Right ventricle myocardium inferior (tissue), 1 donor: ENCODE data around the gene PRKAG2. TPM values are rescaled to one million over a fixed set of nuclear protein-coding genes. Genes with fewer than 3 reads are reported as not detected.
A peak's percentile ranks its signal among the peaks of the same experiment; 100 is the strongest.
"Not testable (repeated sequence)": the region's sequence is repeated elsewhere in the genome, so short reads cannot be mapped to it uniquely, and the experiment has no call there.

ENCODE experiments used
- ATAC-seq: fragments of 200-7000 bp; cut with Tn5 transposase; one replicate; pipeline ENCODE4 v1.9.1; 2020; ENCODE audit warnings: mild to moderate bottlenecking, moderate library complexity
- DNase-seq: peaks from one replicate; pipeline ENCODE4 v3.0.0; 2021; ENCODE audit errors: missing footprints
- intact Hi-C: fragments of 100-400 bp; cut with DNase I; formaldehyde crosslinking; loops from one replicate; pipeline ENCODE4 v1.11.0; 2022
- total RNA-seq: library from RNA; stranded (reverse); fragmentation: NEBNext Ultra II Directional; extraction: Animal tissue kit (Norgen Biotek cat#: 25700); gene quantifications from one replicate; pipeline ENCODE4 v1.2.1, GENCODE V29; 2021
- donor health status: DM: no; HTN: yes; CAD: no; lungs with severe emphysema.

PRKAG2 gene
- total RNA-seq, 1 donor from 2014 or later = 122 TPM

DNA sequence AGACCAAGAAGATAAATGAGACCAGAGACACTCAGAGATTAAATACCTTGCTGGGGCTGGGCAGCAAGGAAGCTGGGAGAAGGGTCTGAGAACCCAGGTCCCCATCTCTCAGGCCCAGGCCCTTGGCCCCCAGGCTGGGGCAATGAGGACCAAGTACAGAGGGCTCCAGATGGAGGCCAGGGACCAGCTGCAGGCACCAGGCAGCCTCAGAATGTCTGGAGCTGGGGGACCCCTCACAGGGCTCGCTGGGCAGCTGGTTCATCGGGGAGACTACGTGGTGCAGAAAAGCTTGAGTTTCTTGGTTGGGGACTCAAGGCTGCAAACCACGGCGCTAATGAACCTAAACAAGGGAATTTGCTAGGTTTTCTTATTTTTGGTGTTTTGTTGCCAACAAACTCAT, 75.6 kb downstream of the PRKAG2 start:
- no peak for DNase-seq
- intact Hi-C loops = no loop called here
- ATAC-seq = no peak

DNA sequence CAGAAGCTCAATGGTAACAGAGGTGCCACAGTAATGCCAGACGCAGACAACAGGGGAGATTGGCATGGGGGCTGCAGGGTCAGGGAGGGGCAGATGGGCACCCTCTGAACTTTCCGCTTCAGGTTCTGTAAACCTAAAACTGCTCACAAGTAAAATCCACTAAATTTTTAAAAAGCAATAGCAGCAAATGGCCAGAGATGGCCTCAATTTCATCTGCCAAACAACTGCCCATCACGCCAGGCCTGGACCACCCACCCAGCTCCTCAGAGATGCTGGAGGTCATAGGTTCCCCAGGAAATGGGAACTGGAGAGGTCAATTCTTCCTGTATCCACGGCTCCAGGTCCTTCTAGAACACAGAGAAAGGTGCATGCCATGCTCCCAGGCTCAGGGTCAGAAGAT, 76.1 kb downstream of the PRKAG2 start:
- ATAC-seq (no peak), DNase-seq (no peak)
- intact Hi-C loops = no loop called here

DNA sequence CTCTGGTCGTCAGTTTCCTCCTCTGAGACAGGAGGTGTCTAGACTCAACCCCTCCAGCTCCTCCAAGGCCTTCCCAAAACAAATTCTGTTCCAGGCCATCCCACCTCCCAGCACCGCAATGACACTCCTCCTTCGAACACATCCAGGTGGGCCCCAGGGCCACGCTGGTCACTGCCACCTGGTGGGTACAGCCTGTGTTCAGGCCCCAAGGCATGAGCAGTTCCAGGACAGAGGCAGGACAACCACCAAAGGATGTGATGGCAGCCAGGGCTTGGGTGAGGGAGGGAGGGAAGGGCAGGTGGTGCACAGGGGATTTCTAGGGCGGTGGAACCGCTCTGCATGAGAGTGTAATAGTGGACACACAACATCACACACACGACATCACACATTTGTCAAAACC, 76.5 kb downstream of the PRKAG2 start:
- intact Hi-C loops = no loop called here
- DNase-seq (no peak), ATAC-seq (no peak)

DNA sequence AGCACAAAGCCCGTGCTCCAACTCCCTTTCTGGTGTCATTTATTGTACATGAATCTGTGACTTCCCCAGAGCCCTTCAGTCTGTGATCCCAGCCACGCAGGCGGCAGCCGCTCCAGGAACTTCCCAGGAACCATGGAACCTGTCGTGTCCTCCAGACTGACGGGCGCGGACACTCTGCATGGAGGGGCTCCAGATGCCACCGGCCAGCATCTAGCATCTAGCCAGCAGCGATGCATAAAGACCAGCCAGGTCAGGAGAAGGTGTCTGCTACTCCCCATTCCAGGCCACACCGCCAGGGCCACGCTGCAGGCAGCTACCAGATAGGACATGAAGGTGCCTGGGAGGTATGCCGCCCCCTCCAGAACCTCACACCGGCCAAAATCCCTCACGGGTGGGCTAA, 77.4 kb downstream of the PRKAG2 start:
- ATAC-seq = no peak
- DNase-seq = no peak
- intact Hi-C loops = no loop called here

DNA sequence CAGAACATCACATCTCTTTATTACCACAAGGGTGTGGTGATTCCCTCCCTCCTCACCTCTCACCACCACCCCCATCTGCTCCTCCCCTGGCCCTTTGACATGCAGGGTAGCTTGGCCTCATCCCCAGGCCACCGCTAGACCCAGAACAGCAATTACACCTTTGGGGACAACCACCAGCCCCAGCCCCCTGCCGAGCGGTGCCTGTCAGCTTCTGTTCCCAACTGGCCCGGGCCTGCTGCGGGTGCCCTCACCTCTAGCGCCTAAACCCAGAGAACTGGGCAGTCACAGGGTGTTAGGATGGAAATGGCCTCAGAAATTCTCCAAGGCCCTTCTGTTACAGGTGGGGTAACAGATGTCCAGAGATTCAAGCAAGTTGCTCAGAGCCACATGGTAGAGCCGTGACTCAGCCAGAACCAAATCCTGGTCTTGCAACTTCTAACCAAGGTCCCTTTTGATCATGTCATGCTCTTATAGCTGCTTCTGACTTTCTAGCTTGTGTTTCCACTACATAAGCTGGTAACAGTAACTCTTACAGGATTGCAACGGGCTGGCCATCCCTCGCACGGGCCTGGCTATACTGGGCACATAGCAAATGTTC, 78.0 kb downstream of the PRKAG2 start:
- DNase-seq (no peak), ATAC-seq (no peak)
- intact Hi-C loops = no loop called here

DNA sequence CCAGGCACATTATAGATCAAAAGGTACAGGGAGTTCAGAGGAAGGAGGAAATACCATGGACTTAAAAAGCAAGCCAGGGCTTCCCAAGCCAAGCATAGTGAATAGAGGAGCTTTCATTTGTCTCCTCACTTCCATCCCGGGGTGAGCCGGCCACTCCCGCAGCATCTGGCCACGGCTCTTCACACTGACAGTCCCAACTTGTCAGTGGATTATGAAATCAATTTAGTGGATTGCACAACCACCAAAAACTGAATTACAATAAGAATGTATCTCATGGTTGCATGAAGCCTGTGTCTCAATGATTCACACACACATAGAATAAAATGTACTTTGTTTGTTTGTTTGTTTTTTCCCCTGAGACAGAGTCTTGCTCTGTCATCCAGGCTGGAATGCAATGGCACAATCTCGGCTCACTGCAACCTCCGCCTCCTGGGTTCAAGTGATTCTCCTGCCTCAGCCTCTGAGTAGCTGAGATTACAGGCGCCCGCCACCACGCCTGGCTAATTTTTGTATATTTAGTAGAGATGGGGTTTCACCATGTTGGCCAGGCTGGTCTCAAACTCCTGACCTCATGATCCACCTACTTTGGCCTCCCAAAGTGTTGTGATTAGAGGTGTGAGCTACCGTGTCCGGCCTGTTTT, 79.1 kb downstream of the PRKAG2 start:
- DNase-seq = peak; percentile 88
- intact Hi-C loops = not testable (repeated sequence)
- peak; percentile 86 for ATAC-seq

DNA sequence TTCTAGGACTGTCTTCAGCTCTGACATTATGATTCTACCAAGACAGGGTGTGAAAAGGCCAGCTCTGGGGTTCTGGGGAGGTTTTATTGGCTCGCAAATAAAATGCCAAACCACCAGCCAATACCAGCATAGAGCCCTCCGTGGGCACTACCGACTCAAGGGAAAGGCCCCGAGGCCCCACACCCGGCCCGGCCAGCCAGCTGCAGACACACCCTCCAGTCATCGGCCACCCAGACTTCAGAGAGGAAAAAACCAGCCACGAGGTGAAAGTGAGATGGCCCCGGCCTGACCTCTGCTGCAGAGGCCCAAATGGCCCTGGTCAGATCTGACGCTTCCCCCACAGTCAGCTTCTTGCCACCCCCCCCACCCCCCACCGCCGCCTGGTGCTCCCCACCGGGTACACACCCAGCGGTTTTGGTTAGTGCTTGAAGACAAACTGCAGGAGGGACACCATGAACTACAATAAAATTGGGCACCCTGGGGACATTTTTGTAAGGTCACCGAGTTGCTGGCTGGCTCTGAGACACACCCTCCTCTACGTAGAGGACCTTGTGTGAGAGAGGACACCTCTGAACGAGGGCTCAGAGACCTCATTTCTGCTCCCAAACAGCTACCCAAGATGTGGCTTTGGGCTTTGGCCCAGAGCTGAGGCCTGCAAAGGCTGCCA, 79.9 kb downstream of the PRKAG2 start:
- ATAC-seq = peak; percentile 14
- DNase-seq = no peak
- intact Hi-C loops = no loop called here

DNA sequence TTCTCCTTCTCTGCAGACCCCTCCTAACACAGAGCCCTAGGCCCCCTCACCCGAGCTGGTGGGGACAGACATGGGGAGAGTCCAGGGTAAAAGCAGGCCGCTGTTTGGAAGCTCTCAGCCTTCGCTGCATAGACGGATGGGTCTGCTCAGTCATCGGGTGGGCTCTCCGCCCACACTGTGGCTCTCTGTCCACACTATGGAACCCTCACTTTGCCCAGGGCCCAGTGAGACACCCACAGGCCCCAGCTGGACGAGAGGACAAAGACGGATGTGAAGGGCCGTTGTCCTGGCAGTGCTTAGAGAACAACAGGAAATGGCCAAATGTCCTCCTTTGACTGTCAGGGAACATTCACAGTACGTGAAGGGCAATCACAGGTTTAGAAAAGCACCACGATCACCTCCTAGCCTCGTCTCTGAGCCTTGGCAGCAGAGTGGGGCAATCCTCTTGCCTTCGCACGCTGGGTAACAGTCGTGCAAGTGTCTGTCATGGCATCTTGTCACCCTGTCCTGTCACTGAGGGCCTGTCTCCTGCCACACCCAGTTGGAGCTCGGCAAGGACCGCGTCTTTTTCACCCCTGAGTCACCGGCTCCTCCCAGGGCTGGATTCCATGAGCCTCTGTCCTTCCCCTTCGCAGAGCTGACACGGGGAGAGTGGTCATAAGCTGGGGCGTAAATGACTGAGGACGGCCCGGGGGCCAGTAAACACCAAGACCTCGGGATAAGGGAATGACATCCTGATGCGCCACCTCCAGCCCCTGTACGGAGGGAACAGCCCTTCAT, 80.6 kb downstream of the PRKAG2 start:
- ATAC-seq = no peak
- intact Hi-C loops = no loop called here
- DNase-seq = peak; percentile 79

DNA sequence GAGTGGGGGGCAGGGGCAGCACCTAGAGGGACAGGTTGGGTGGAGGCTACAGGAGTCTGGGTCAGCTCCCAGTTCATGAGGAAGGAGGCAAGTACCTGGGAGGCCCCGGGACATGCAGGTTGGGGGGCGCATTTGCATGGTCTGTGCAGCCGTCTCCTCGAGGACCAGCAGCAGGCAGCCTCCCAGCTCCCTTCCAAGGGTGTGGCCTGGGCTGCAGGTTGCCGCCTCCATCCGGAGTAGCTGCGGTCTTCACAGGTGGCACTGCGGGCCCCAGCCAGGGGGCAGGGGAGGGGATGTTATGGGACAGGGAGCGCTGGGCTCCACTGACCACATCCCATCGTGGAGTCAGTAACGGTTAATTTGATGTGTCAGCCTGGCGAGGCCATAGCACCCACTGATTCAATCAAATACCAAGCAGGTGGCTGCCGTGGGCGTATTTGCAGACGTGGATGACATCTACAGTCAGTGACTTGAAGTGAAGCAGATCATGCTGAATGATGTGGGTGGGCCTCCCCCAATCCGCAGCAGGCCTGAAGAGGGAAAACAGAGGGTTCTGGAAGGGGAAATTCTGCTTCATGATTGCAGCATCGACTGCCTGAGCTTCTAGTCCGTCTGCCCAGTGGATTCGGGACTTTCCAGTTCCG, 81.6 kb downstream of the PRKAG2 start:
- intact Hi-C loops = no loop called here
- no peak for DNase-seq
- no peak for ATAC-seq

DNA sequence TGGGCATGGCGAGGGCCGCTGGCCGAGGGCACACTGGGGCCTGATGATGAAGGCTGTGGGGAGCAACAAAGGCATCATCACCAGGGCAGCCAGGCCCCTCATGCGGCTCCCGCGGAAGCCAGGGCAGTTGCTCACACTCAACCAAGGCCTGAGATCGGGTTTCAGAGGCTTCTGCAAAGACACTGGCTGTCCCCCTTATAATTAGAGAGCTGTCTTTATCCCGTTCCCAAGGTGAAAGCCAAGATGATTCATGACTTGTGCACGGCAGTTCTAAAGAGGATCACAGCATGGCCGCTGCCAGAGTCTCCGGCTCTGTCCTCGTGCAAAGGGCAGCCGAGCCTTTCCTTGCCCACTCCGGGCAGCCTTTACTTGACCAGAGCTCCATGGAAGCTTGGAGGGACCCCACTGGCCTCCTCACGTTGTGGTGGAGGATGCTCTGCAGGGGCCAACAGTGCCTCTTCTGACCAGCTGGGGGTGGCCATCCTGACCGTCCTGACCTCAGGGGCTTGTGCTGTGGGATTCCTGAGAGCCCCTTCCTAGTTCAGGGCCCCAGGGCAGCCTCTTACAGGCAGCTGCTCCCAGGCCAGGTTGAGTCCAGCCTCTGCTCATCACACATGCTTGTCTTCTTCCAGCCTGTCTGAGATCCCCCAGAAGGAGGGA, 82.3 kb downstream of the PRKAG2 start:
- no peak for DNase-seq
- no peak for ATAC-seq
- intact Hi-C loops = no loop called here

DNA sequence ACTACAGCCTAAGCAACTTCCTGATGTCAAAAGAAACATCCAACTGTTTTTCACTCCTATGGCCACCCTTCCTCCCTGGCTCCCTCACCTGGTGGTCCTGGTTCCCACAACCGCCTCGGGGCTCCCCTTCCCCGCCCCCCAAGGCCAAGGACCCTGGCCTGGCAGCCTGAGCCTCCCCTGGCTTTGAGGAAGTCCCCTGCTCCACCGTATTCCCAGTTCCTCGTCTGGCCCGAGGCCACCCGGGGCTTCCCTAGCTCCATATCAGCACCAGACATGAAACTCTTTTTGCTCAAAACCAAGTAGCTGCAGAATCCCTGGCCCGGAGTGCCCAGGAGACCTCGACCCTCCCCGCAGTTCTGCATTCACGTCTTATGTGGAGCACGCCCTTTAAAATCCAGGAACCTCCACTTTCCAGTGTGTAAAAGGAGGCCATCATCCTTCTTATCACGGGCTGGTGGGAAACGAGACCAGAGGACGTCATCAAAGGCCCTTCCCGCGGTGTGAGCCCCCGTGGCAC, 82.9 kb downstream of the PRKAG2 start:
- intact Hi-C loops = no loop called here
- DNase-seq (no peak), ATAC-seq (no peak)

DNA sequence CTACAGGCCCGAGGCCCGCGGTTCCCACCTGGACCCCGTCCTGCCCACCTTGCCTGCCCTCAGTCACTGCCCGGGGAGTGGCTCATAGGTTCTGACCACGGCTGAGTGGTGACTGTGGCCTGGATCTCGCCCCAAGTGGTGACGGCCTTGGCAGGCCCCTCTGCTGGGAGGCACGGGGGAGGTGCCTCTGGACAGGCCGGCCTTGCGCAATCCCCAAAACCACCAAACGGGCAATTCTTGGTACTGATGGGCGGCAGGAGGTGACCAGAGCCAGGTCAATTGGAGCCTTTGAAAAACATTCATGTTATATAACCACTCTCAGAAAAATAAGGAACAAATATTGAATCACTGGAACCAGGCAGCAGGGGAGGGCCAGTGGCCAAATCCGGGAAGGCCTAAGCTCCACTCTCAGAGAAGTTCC, 83.4 kb downstream of the PRKAG2 start:
- DNase-seq (peak; percentile 82), ATAC-seq (peak; percentile 43)
- intact Hi-C loops = no loop called here

DNA sequence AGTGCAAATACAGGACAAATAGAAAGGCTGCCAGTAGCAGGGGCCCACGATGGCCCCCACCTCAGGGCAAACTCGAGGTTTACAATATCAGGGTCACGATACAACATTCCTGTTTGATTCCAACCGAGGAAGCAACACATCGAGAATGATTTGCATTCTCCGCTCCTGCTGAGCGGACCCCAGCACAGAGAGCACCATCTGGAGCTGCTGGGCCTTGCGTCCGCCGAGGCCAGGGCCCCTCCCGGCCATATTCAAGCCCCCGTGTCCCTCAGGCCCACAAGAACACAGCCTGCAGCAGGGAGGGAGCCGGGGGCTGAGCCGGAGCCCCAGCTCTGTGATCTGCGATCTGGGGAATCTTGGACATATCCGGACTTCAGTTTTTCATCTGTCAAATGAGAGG, 84.3 kb downstream of the PRKAG2 start:
- intact Hi-C loops = no loop called here
- no peak for DNase-seq
- no peak for ATAC-seq

DNA sequence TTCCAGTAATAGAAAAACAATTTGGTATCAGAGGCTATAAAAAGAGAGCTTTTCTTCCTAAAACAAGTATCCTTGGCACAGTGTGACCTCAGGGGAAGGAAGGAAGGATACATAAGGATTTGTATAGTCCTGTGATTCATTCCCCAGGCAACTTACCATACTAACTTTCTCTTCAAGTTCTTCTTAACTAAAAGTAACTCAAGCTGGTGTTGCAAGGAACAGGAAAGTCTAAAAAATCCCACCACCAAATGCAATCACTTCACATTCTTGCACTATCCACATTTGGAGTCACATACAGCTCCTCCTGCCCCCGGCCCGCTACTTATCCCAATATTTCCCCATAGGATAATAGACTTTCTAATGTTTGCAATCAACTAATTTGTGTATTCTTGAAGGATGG, 84.8 kb downstream of the PRKAG2 start:
- intact Hi-C loops = no loop called here
- ATAC-seq (no peak), DNase-seq (no peak)

DNA sequence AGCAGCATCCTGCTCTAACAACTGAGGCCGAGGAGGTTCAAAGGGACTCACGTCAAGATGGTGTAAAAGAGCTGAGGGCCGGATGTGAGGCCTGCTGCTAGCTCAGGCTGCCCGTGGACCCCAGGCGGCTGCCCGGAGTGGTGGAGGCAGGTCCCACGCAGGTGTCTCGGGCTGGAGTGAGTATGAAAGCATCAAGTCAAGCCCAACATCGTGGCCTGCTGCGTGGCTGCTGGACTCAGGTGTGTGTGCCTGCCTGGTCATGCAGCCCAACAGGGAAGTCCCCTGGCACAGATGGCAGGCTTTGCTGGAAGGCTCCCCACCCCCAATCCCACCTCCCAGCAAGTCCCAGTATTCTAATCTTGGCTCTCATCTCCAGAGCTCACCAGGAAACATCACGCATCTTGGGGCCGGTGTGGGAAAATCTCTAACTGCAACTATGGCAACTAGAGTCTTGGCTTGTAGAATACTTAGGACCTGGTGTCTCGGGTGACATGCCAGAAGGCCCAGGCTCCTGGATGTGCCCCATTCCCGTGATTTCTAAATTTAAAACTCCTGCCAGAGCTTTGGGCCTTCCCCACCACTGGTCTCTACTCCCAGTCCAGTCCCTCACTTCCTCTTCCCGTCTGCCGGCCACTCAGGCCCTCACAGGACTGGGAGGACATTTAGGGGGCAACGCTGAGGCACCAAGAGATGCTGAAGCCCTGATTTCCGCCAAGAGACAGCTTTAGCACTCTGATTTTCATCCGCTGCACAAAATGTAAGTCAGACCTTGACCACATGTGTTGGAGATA, 85.9 kb downstream of the PRKAG2 start:
- intact Hi-C loops = no loop called here
- ATAC-seq = no peak
- DNase-seq = no peak

DNA sequence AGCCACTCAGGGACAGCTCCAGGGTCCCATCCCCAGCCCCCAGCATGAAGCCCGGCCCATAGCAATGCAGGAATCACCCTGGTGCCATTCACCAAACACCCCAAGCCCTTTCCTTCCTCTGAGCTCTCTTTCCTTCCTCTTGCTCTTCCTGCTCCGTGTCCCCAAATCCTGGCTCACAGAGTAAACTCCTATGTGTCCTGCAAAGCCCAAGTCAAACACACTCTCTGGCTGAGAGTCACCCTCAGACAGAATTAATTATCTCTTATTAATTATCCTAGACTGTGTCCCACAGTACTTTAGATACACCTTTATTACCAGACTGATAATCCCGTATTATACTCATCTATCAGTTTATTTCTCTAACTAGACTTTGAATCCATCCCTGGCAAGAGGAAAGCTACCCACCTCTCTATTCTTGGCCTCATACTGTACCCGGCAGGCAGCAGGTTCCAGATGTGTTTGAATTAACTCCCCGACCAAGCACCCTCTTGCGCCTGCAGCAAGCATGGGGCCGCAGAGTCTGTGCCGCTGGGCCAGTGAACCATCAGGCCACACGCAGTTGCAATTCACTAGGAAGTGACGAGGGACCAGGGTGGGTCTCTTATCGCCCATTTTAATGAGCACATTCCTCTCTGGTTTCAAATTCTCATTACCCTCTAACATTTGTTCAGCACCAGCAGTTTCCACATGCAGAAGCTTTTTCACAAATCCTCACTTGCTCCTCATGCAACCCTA, 86.7 kb downstream of the PRKAG2 start:
- ATAC-seq (no peak), DNase-seq (no peak)
- intact Hi-C loops = no loop called here

DNA sequence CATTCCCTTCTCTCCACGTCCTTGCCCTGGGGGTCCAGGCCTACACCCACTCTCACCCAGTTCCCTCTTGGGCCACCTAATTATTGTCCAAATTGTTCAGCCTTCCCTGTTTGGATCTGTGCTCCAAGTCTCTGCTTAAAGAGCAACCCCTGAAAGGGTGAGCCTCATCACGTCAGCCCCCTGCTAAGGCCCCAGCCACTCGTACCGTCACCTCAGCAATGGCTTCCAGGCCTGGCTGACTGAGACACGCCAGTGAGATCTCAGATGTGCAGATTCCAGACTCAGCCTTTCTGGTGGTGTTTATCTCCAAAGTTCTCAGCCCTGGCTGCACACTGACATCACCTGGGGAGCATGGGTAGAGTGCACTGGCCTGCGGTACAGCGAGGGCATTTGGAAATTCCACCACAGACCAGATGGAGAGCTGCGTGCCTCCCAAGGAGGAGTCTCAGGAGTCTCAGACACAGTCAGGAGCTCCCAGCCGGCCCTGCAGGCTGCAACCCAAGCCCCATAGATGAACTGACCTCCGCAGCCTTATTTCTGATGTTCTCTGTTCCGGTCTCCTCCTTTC, 87.5 kb downstream of the PRKAG2 start:
- ATAC-seq (no peak), DNase-seq (no peak)
- intact Hi-C loops = no loop called here
